H9 (cell line): ENCODE measurements around the gene DSTN. TPM values are rescaled to one million over a fixed set of nuclear protein-coding genes. Genes with fewer than 3 reads are reported as not detected.

ENCODE experiments used
- DNase-seq: peaks from one replicate; pipeline ENCODE4 v3.0.0-alpha.2; 2017
- H2AFZ ChIP-seq: one replicate; pipeline ENCODE4 v1.6.1; 2013; ENCODE audit warnings: mild to moderate bottlenecking, low read length, control low read depth, moderate library complexity
- H2AK5ac ChIP-seq: 2 replicates; pipeline ENCODE4 v1.6.1; 2013; ENCODE audit warnings: low read length, control low read depth, mixed read lengths; ENCODE audit not compliant: insufficient read length
- H2BK120ac ChIP-seq: one replicate; pipeline ENCODE4 v1.6.1; 2013; ENCODE audit warnings: low read depth, mild to moderate bottlenecking, low read length, control low read depth, inconsistent platforms; ENCODE audit not compliant: poor library complexity, severe bottlenecking
- H2BK12ac ChIP-seq: 2 replicates; pipeline ENCODE4 v1.6.1; 2013; ENCODE audit warnings: low read length, control low read depth, mixed read lengths, low read depth; ENCODE audit not compliant: insufficient read length
- H2BK15ac ChIP-seq: 2 replicates; pipeline ENCODE4 v1.6.1; 2013; ENCODE audit warnings: low read depth, low read length, control low read depth
- H2BK20ac ChIP-seq: one replicate; pipeline ENCODE4 v1.6.1; 2013; ENCODE audit warnings: low read depth, mild to moderate bottlenecking, low read length, control low read depth, inconsistent platforms; ENCODE audit not compliant: poor library complexity, severe bottlenecking
- H2BK5ac ChIP-seq: 2 replicates; pipeline ENCODE4 v1.6.1; 2013; ENCODE audit warnings: low read length, control low read depth, mixed read lengths; ENCODE audit not compliant: insufficient read length
- H3K14ac ChIP-seq: 2 replicates; pipeline ENCODE4 v1.6.1; 2013; ENCODE audit warnings: low read length, control low read depth; ENCODE audit not compliant: insufficient read depth
- H3K18ac ChIP-seq: 2 replicates; pipeline ENCODE4 v1.6.1; 2013; ENCODE audit warnings: low read depth, mild to moderate bottlenecking, mixed read lengths, low read length, control low read depth; ENCODE audit not compliant: insufficient read length
- H3K23ac ChIP-seq: 2 replicates; pipeline ENCODE4 v1.6.1; 2013; ENCODE audit warnings: low read length, control low read depth, mixed read lengths, low read depth; ENCODE audit not compliant: insufficient read length
- H3K23me2 ChIP-seq: 2 replicates; pipeline ENCODE4 v1.6.1; 2013; ENCODE audit warnings: low read depth, mild to moderate bottlenecking, mixed read lengths, low read length, control low read depth; ENCODE audit not compliant: insufficient read length, poor library complexity, severe bottlenecking
- H3K27ac ChIP-seq: 2 replicates; pipeline ENCODE4 v1.5.1; 2013; ENCODE audit warnings: low read length, control low read depth, mixed read lengths, low read depth; ENCODE audit not compliant: insufficient read length
- H3K27me3 ChIP-seq: 2 replicates; pipeline ENCODE4 v1.6.1; 2013; ENCODE audit warnings: low read length, control low read depth, inconsistent platforms; ENCODE audit not compliant: insufficient read depth
- H3K4ac ChIP-seq: 2 replicates; pipeline ENCODE4 v1.6.1; 2013; ENCODE audit warnings: low read depth, mild to moderate bottlenecking, control low read depth, inconsistent platforms, low read length, moderate library complexity
- H3K4me1 ChIP-seq: 2 replicates; pipeline ENCODE4 v1.6.1; 2013; ENCODE audit warnings: low read length, control low read depth, inconsistent platforms; ENCODE audit not compliant: insufficient read depth
- H3K4me2 ChIP-seq: 2 replicates; pipeline ENCODE4 v1.6.1; 2013; ENCODE audit warnings: low read length, control low read depth, mixed read lengths; ENCODE audit not compliant: insufficient read length, insufficient read depth
- H3K56ac ChIP-seq: 2 replicates; pipeline ENCODE4 v1.6.1; 2013; ENCODE audit warnings: low read depth, mild to moderate bottlenecking, mixed read lengths, low read length, control low read depth; ENCODE audit not compliant: insufficient read length
- H3K79me1 ChIP-seq: 2 replicates; pipeline ENCODE4 v1.6.1; 2013; ENCODE audit warnings: low read depth, mild to moderate bottlenecking, moderate library complexity, low read length, control low read depth, inconsistent platforms; ENCODE audit not compliant: insufficient read depth, poor library complexity, severe bottlenecking
- H3K79me2 ChIP-seq: 2 replicates; pipeline ENCODE4 v1.6.1; 2013; ENCODE audit warnings: low read length, control low read depth, inconsistent platforms; ENCODE audit not compliant: insufficient read depth
- H3K9ac ChIP-seq: 2 replicates; pipeline ENCODE4 v1.6.1; 2013; ENCODE audit warnings: low read length, control low read depth, mixed read lengths; ENCODE audit not compliant: insufficient read length; ENCODE audit errors: extremely low read depth
- H3K9me3 ChIP-seq: one replicate; pipeline ENCODE4 v1.6.1; 2013; ENCODE audit warnings: low read depth, low read length, inconsistent platforms; ENCODE audit not compliant: control insufficient read depth
- H3T11ph ChIP-seq: one replicate; pipeline ENCODE4 v1.6.1; 2013; ENCODE audit warnings: mild to moderate bottlenecking, low read length, control low read depth, inconsistent platforms
- H4K20me1 ChIP-seq: one replicate; pipeline ENCODE4 v1.6.1; 2013; ENCODE audit not compliant: control insufficient read depth, insufficient read length, insufficient read depth
- H4K5ac ChIP-seq: 2 replicates; pipeline ENCODE4 v1.6.1; 2013; ENCODE audit warnings: low read depth, mild to moderate bottlenecking, mixed read lengths, low read length, control low read depth; ENCODE audit not compliant: insufficient read length
- H4K8ac ChIP-seq: replicated peaks from 2 replicates; pipeline ENCODE4 v1.6.1; 2013; ENCODE audit warnings: low read length, control low read depth, mixed read lengths, low read depth; ENCODE audit not compliant: insufficient read length
- H4K91ac ChIP-seq: 2 replicates; pipeline ENCODE4 v1.6.1; 2013; ENCODE audit warnings: low read depth, mild to moderate bottlenecking, moderate library complexity, mixed read lengths, low read length, control low read depth; ENCODE audit not compliant: insufficient read length
- H3K27ac Mint-ChIP-seq, 3 experiments: 2 replicates in 2 of 3; 3 replicates in 1 of 3; pipeline ENCODE4 v1.8.0; 2020 to 2021; ENCODE audit warnings: mixed read lengths in 3 of 3, mild to moderate bottlenecking in 1 of 3, moderate library complexity in 1 of 3
- H3K27me3 Mint-ChIP-seq: 2 replicates; pipeline ENCODE4 v1.8.0; 2021; ENCODE audit warnings: low read depth, mild to moderate bottlenecking, moderate library complexity, mixed read lengths
- H3K36me3 Mint-ChIP-seq, 3 experiments: 2 replicates in 2 of 3; 3 replicates in 1 of 3; pipeline ENCODE4 v1.8.0; 2020 to 2021; ENCODE audit warnings: low read depth in 3 of 3, mixed read lengths in 3 of 3; ENCODE audit not compliant: insufficient read depth in 1 of 3
- H3K4me1 Mint-ChIP-seq, 2 experiments: 2 replicates each; pipeline ENCODE4 v1.8.0; 2020; ENCODE audit warnings: mixed read lengths in 2 of 2
- H3K4me3 Mint-ChIP-seq, 2 experiments: 2 replicates in 1 of 2; 3 replicates in 1 of 2; pipeline ENCODE4 v1.8.0; 2020 to 2021; ENCODE audit warnings: mild to moderate bottlenecking in 2 of 2, mixed read lengths in 2 of 2, moderate library complexity in 1 of 2
- H3K9me3 Mint-ChIP-seq, 2 experiments: 2 replicates in 1 of 2; 3 replicates in 1 of 2; pipeline ENCODE4 v1.8.0; 2020; ENCODE audit warnings: mild to moderate bottlenecking in 2 of 2, mixed read lengths in 2 of 2, moderate library complexity in 1 of 2
- CTCF ChIP-seq: fragments of 200-600 bp; sonication (generic); conservative IDR thresholded peaks from 3 replicates; pipeline ENCODE4 v1.8.0; 2021; ENCODE audit warnings: antibody characterized with exemption, mild to moderate bottlenecking
- WGBS: extraction: QIAGEN DNeasy Blood & Tissue Kit; methylation state at CpG from one replicate; pipeline ENCODE4 v1.1.7; 2013; ENCODE audit warnings: missing lambda C conversion rate, low lambda C conversion rate, mixed read lengths; ENCODE audit not compliant: insufficient read length; ENCODE audit errors: extremely low coverage; 5-methylcytosine and 5-hydroxymethylcytosine counted together
- total RNA-seq: library from RNA; stranded (reverse); gene quantifications from 2 replicates; pipeline ENCODE4 v1.2.1, GENCODE V29; 2021

The DSTN gene
- total RNA-seq, 1 experiment from 2014 or later = 145 TPM

GRCh38 chr20:17536944-17537444 lies 32.9 kb upstream of the DSTN start:
- Mint-ChIP-seq H3K36me3 (peaks cover 0 to 2% (median 0%) of the 10 kb centered on the region in 3 experiments; a peak in 1 of 7 replicates), H3K27ac (peak overlapping the region in 1 of 3 experiments; percentile 40; a peak in 1 of 7 replicates), H3K27me3 (no peaks in the 10 kb centered on the region), H3K4me1 (peaks cover 22% of the 10 kb centered on the region in 2 experiments), H3K4me3 (no peak overlapping the region), H3K9me3 (peaks cover 0 to 4% of the 10 kb centered on the region in 2 experiments; a peak in 3 of 5 replicates)
- no peak overlapping the region for H2AFZ ChIP-seq
- no peak overlapping the region for H2BK20ac ChIP-seq
- no peak overlapping the region for H3K18ac ChIP-seq
- H2BK15ac ChIP-seq = no peak overlapping the region
- H4K20me1 ChIP-seq = no peaks in the 10 kb centered on the region
- no peak overlapping the region for H3K27ac ChIP-seq
- no peak overlapping the region for H3T11ph ChIP-seq
- H2AK5ac ChIP-seq = no peak overlapping the region
- DNase-seq = peak; percentile 92
- H4K8ac ChIP-seq = no peak overlapping the region
- peak; percentile 95 for TF ChIP-seq CTCF
- H3K9ac ChIP-seq = no peak overlapping the region
- H2BK5ac ChIP-seq = no peak overlapping the region
- H3K4me2 ChIP-seq = no peak overlapping the region
- no peaks in the 10 kb centered on the region for H3K9me3 ChIP-seq
- no CpG with 5 or more reads among the region's 6 CpGs for WGBS
- no peak overlapping the region for H2BK120ac ChIP-seq
- H3K4ac ChIP-seq = no peak overlapping the region
- H4K5ac ChIP-seq = no peak overlapping the region
- H3K56ac ChIP-seq = no peak overlapping the region
- peaks cover 5% of the 10 kb centered on the region; the same call in 1 of the 2 replicates for H3K4me1 ChIP-seq
- no peaks in the 10 kb centered on the region for H3K27me3 ChIP-seq
- H3K79me1 ChIP-seq = no peaks in the 10 kb centered on the region
- no peaks in the 10 kb centered on the region for H3K23me2 ChIP-seq
- no peak overlapping the region for H2BK12ac ChIP-seq
- H3K14ac ChIP-seq = no peak overlapping the region
- no peak overlapping the region for H4K91ac ChIP-seq
- H3K23ac ChIP-seq = no peak overlapping the region
- H3K79me2 ChIP-seq = no peaks in the 10 kb centered on the region
